Muscle of arm (tissue), 12 donors: ENCODE data around the gene SARNP. TPM values are rescaled to one million over a fixed set of nuclear protein-coding genes. Genes with fewer than 3 reads are reported as not detected.

ENCODE experiments used
- DNase-seq: peaks from one replicate; pipeline ENCODE4 v3.0.0-alpha.2; 2013
- polyA plus RNA-seq, 12 donors: library from polyadenylated mRNA; unstranded; fragments of 120-200 nt; gene quantifications; one replicate each; pipeline ENCODE4 v1.2.1, GENCODE V29; 2013; ENCODE audit not compliant: insufficient read length in 12 of 12

SARNP gene
- polyA plus RNA-seq, 12 donors, result 60.8 to 94.0 (median 83.5) TPM; not detected in 1

GRCh38 chr12:55713721-55714120, 103.8 kb downstream of the SARNP start:
- no peak for DNase-seq

DNA sequence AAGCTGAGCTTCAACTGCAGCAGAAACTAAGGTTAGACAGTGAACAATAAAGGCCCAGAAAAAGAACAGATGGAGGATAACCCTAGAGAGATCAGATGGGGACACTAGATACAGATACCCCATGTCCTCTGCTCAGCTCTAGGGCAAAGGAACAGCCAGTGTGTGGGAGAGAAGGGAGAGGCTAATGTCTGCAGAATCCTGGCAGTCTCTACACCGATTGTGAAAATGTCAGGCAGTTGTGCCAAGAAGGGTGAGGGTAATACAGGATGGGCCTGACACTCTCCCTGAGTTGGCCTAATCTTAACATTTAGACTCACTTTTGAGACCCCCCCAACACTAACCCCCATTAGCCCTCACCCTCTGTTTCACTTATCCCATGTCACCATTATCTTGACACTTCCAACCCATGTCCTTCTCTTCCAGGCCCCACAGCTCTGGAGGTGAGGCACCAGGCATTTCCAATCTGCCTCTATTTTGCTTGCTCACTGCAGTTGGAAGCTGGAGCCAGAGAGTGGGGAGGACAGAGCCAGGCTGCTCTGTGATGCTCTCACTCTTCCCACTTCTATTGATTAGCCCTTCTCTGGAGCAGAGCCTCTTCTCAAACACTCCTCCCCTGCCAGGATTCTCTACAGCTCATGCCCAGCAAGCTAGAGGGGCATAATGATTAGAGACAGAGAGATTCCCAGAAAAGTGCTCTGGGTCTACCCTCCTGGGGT, 104.7 kb downstream of the SARNP start:
- no peak for DNase-seq

- no peak for DNase-seq
Observed at GRCh38 chr12:55711786-55712553, 105.6 kb downstream of the SARNP start.

- DNase-seq, result no peak
Observed at GRCh38 chr12:55708695-55709233, 108.8 kb downstream of the SARNP start.

DNA sequence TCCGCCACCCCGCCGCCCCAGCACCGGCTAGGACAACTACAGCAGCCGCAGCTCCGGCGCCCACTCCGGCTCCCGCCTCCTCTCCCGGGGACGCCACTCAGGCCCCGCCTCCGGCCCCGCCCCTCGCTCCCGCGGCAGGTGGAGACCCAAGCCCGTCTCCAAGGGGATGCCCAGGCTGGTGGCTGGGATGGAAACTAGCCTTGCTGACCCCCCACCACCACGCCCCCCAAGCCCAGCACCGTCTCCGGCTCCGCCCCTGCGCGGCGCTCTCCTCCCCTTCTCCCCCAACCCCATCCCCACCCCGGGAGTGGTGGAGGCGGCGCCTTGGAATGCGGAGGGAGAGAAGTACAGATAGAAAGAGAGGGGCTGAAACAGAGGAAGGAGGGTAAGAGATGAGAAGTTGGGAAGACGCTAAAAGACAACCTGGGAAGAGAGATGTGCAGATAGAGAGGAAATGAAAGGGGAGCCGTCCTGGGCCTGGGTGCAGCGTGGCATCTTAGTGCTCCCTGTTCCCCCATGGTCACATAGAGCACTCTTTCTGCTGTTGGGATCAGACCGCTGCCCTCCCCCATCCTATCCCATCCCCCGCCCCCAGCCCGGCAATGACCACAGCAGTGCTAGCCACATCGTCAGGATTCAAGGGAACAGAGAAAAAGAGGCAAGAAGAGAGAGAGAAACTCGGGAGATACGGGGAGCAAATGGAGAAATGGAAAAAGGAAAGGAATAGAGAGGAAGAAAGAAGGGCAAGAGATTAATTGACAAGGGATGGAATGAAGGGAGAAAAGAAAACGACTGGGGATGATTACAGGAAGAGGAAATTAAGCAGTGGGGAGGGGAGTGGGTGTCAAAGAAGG, 109.5 kb downstream of the SARNP start, which contains the start of gene ITGA7:
TSS of gene ITGA7 (minus strand) at position 64 of the 854 bp plus-strand sequence. CDS start 222 bp downstream, outside the sequence.
- no peak for DNase-seq

Other genes starting within 250 kb of the SARNP start
- not detected for gene OR2AP1, start 245.3 kb downstream of the SARNP start, polyA plus RNA-seq
- not detected for gene OR10P1, start 180.8 kb downstream of the SARNP start, polyA plus RNA-seq
- gene ITGA7, start 109.8 kb downstream of the SARNP start, polyA plus RNA-seq, result 100 to 1,000 TPM; 185 to 513 (median 349) TPM
- gene BLOC1S1, start 101.7 kb downstream of the SARNP start, polyA plus RNA-seq, result 100 to 1,000 TPM in 1 of 12 donors, 10 to 100 TPM in 10, not detected in 1; 74.6 to 114 (median 91.6) TPM
- gene RDH5, start 97.3 kb downstream of the SARNP start, polyA plus RNA-seq, result 10 to 100 TPM in 11 of 12 donors, not detected in 1; 10.4 to 50.8 (median 38.0) TPM
- 100 to 1,000 TPM; 417 to 887 (median 763) TPM for gene CD63, start 88.7 kb downstream of the SARNP start, polyA plus RNA-seq
- gene GDF11, start 74.6 kb downstream of the SARNP start, polyA plus RNA-seq, result 10 to 100 TPM in 10 of 12 donors, 1 to 10 TPM in 2; 8.4 to 47.6 (median 13.4) TPM
- 10 to 100 TPM in 11 of 12 donors, not detected in 1; 13.1 to 20.8 (median 17.6) TPM for gene ORMDL2, start 317 bp upstream of the SARNP start, polyA plus RNA-seq
- 10 to 100 TPM in 11 of 12 donors, not detected in 1; 18.6 to 27.5 (median 24.4) TPM for gene DNAJC14, start 11.9 kb upstream of the SARNP start, polyA plus RNA-seq
- gene MMP19, start 25.2 kb upstream of the SARNP start, polyA plus RNA-seq, result 10 to 100 TPM in 1 of 12 donors, 1 to 10 TPM in 9, not detected in 2; 1.5 to 11.2 (median 2.3) TPM
- gene PYM1, start 110.2 kb upstream of the SARNP start, polyA plus RNA-seq, result 10 to 100 TPM in 11 of 12 donors, not detected in 1; 18.2 to 35.9 (median 21.8) TPM
- gene DGKA, start 113.4 kb upstream of the SARNP start, polyA plus RNA-seq, result 100 to 1,000 TPM in 1 of 12 donors, 10 to 100 TPM in 9, not detected in 2; 10.1 to 108 (median 15.3) TPM
- gene PMEL, start 148.3 kb upstream of the SARNP start, polyA plus RNA-seq, result 10 to 100 TPM in 3 of 12 donors, 1 to 10 TPM in 4, under 1 TPM in 3, not detected in 2; 0.58 to 51.6 (median 1.9) TPM
- 10 to 100 TPM in 11 of 12 donors, not detected in 1; 20.1 to 59.4 (median 30.2) TPM for gene CDK2, start 149.1 kb upstream of the SARNP start, polyA plus RNA-seq
- 100 to 1,000 TPM in 11 of 12 donors, not detected in 1; 115 to 151 (median 130) TPM for gene RAB5B, start 156.4 kb upstream of the SARNP start, polyA plus RNA-seq
- 10 to 100 TPM in 11 of 12 donors, not detected in 1; 12.0 to 30.1 (median 14.7) TPM for gene SUOX, start 179.6 kb upstream of the SARNP start, polyA plus RNA-seq
- 10 to 100 TPM in 2 of 12 donors, 1 to 10 TPM in 9, not detected in 1; 6.4 to 18.9 (median 8.8) TPM for gene IKZF4, start 203.3 kb upstream of the SARNP start, polyA plus RNA-seq
- gene RPS26, start 224.2 kb upstream of the SARNP start, polyA plus RNA-seq, result 100 to 1,000 TPM in 11 of 12 donors, not detected in 1; 101 to 603 (median 433) TPM